HepG2 (cell line): ENCODE results near the gene ZMYND10. TPM values are rescaled to one million over a fixed set of nuclear protein-coding genes. Genes with fewer than 3 reads are reported as not detected.

ENCODE experiments used
- ARNTL ChIP-seq: sonication (generic); formaldehyde crosslinking; IDR thresholded peaks from 2 replicates; pipeline ENCODE4 v1.4.0; 2020; ENCODE audit warnings: mild to moderate bottlenecking, missing genetic modification reagents
- DMAP1 ChIP-seq: IDR thresholded peaks from 2 replicates; pipeline ENCODE4 v1.6.1; 2016
- DR1 ChIP-seq: sonication (generic); formaldehyde crosslinking; IDR thresholded peaks from 2 replicates; pipeline ENCODE4 v1.8.0; 2021; ENCODE audit warnings: mild to moderate bottlenecking, missing genetic modification reagents, inconsistent platforms
- EEA1 ChIP-seq: sonication (generic); formaldehyde crosslinking; IDR thresholded peaks from 2 replicates; pipeline ENCODE4 v1.5.1; 2020; ENCODE audit warnings: mild to moderate bottlenecking, missing genetic modification reagents, borderline replicate concordance
- FOSL1 ChIP-seq: sonication (generic); formaldehyde crosslinking; IDR thresholded peaks from 2 replicates; pipeline ENCODE4 v1.9.0; 2021; ENCODE audit warnings: missing genetic modification reagents, borderline replicate concordance
- GABPB1 ChIP-seq: IDR thresholded peaks from 2 replicates; pipeline ENCODE4 v1.6.1; 2016; ENCODE audit warnings: mild to moderate bottlenecking, missing genetic modification reagents, moderate library complexity, missing compliant biosample characterization
- JDP2 ChIP-seq: sonication (generic); formaldehyde crosslinking; IDR thresholded peaks from 2 replicates; pipeline ENCODE4 v1.8.1; 2022; ENCODE audit warnings: missing genetic modification reagents, borderline replicate concordance
- KDM5B ChIP-seq: sonication (generic); formaldehyde crosslinking; IDR thresholded peaks from 2 replicates; pipeline ENCODE4 v1.4.0; 2020; ENCODE audit warnings: missing genetic modification reagents, mild to moderate bottlenecking, borderline replicate concordance
- MEIS1 ChIP-seq: sonication (generic); formaldehyde crosslinking; IDR thresholded peaks from 2 replicates; pipeline ENCODE4 v1.9.0; 2021; ENCODE audit warnings: mild to moderate bottlenecking, missing genetic modification reagents, moderate library complexity, borderline replicate concordance
- MXI1 ChIP-seq: IDR thresholded peaks from 3 replicates; pipeline ENCODE4 v1.6.1; 2012; ENCODE audit warnings: low read depth, low read length, inconsistent platforms, borderline replicate concordance
- NR3C1 ChIP-seq: sonication (generic); formaldehyde crosslinking; IDR thresholded peaks from 2 replicates; pipeline ENCODE4 v1.4.0; 2020; ENCODE audit warnings: missing genetic modification reagents
- RAD21 ChIP-seq: fragments of 450-650 bp; formaldehyde crosslinking; IDR thresholded peaks from 2 replicates; pipeline ENCODE4 v1.5.0; 2020; ENCODE audit warnings: mild to moderate bottlenecking
- ZBTB20 ChIP-seq: sonication (generic); formaldehyde crosslinking; IDR thresholded peaks from 2 replicates; pipeline ENCODE4 v1.8.1; 2023; ENCODE audit warnings: missing genetic modification reagents, low read depth, mild to moderate bottlenecking, borderline replicate concordance
- ZBTB7B ChIP-seq: sonication (generic); formaldehyde crosslinking; IDR thresholded peaks from 2 replicates; pipeline ENCODE4 v1.4.0; 2020; ENCODE audit warnings: missing genetic modification reagents
- ZC3H13 ChIP-seq: sonication (generic); formaldehyde crosslinking; IDR thresholded peaks from 2 replicates; pipeline ENCODE4 v1.8.1; 2023; ENCODE audit warnings: mild to moderate bottlenecking, missing genetic modification reagents, moderate library complexity
- ZNF205 ChIP-seq: IDR thresholded peaks from 2 replicates; pipeline ENCODE4 v1.6.1; 2018; ENCODE audit warnings: missing biosample characterization, missing genetic modification reagents
- ZNF253 ChIP-seq: sonication (generic); formaldehyde crosslinking; IDR thresholded peaks from 2 replicates; pipeline ENCODE4 v1.8.0; 2022; ENCODE audit warnings: mild to moderate bottlenecking, missing genetic modification reagents, borderline replicate concordance
- ZNF558 ChIP-seq: sonication (generic); formaldehyde crosslinking; IDR thresholded peaks from 2 replicates; pipeline ENCODE4 v1.9.0; 2022; ENCODE audit warnings: mild to moderate bottlenecking, missing genetic modification reagents, borderline replicate concordance
- ZNF577 ChIP-seq: sonication (generic); formaldehyde crosslinking; IDR thresholded peaks from 2 replicates; pipeline ENCODE4 v1.4.0; 2020; ENCODE audit warnings: mild to moderate bottlenecking, low read depth, missing genetic modification reagents, borderline replicate concordance
- ZNF672 ChIP-seq: sonication (generic); formaldehyde crosslinking; IDR thresholded peaks from 2 replicates; pipeline ENCODE4 v1.8.1; 2022; ENCODE audit warnings: missing genetic modification reagents
- ZNF678 ChIP-seq: sonication (generic); formaldehyde crosslinking; IDR thresholded peaks from 2 replicates; pipeline ENCODE4 v1.4.0; 2020; ENCODE audit warnings: mild to moderate bottlenecking, missing genetic modification reagents
- ZNF737 ChIP-seq: sonication (generic); formaldehyde crosslinking; IDR thresholded peaks from 2 replicates; pipeline ENCODE4 v1.5.0; 2020; ENCODE audit warnings: missing genetic modification reagents, mild to moderate bottlenecking, borderline replicate concordance
- ZNF768 ChIP-seq: sonication (generic); formaldehyde crosslinking; IDR thresholded peaks from 2 replicates; pipeline ENCODE4 v1.4.0; 2020; ENCODE audit warnings: missing genetic modification reagents
- polyA plus RNA-seq, 8 experiments: library from polyadenylated mRNA; depleted of rRNA in 3 of 8; stranded (reverse) in 7 of 8; unstranded in 1 of 8; fragments of >200 nt; fragmentation: Illumina TruSeq in 4 of 8; extraction: Trizol in 4 of 8; gene quantifications; 2 replicates each; pipeline versions ENCODE4 v1.2.1 to v1.2.3, GENCODE V29; 2011 to 2016; ENCODE audit warnings: low read depth in 4 of 8, missing spikeins in 1 of 8, mixed read lengths in 1 of 8; ENCODE audit not compliant: insufficient read depth in 1 of 8
- total RNA-seq, 5 experiments: library from RNA; depleted of rRNA; stranded (reverse); fragments of >200 nt; fragmentation: Illumina TruSeq; extraction: Trizol; gene quantifications; 2 replicates each; pipeline ENCODE4 v1.2.3, GENCODE V29; 2016; ENCODE audit warnings: low read depth in 1 of 5
- TF ChIP-seq, protein P1 (sequence below): sonication (generic); formaldehyde crosslinking; IDR thresholded peaks from 2 replicates; pipeline ENCODE4 v1.8.0; 2022; ENCODE audit warnings: missing genetic modification reagents, mild to moderate bottlenecking, inconsistent platforms, borderline replicate concordance
- TF ChIP-seq, protein P2 (sequence below): sonication (generic); formaldehyde crosslinking; IDR thresholded peaks from 2 replicates; pipeline ENCODE4 v1.5.0; 2020; ENCODE audit warnings: missing genetic modification reagents
- TF ChIP-seq, protein P3 (sequence below): fragments of 450-650 bp; IDR thresholded peaks from 2 replicates; pipeline ENCODE4 v1.6.1; 2016
- TF ChIP-seq, protein P4 (sequence below): sonication (generic); formaldehyde crosslinking; IDR thresholded peaks from 2 replicates; pipeline ENCODE4 v1.4.0; 2020; ENCODE audit warnings: missing genetic modification reagents

ZMYND10 gene
- total and polyA plus RNA-seq, 2 of the 13 experiments (the other 11 are each of a cell fraction or from before 2014, with no cell fraction given): 0.60 to 0.74 TPM

DNA sequence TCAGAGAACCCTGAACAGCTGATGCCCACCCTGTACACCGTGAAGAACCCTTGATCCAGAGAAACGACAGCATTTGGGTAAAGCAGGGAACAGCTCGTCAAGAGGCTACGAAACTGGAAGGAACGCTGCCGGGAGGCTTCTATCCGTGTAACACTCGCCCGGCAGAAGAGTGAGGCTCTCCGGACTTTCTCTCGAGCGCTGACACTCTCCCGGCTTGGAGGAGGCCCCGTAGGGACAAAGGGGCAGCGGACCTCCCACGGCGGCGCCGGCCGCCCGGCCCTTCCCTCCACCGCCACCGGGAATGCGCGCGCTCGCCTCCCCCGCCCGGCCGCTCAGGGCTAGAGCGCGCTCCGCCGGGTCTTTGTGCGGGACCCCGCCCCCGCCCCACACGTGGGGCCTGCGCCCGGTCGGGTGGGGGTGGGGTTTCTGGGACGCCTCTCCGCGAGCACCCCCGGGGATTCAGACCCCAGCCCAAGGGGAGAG, 24.6 kb downstream of the ZMYND10 start (continued):
- no peak for TF ChIP-seq JDP2
- peak; percentile 44; the same call in 1 of the 2 replicates for TF ChIP-seq RAD21 (CRISPR knock-in tag)
- no peak for TF ChIP-seq ZNF577 (CRISPR knock-in tag)
- TF ChIP-seq NR3C1 (CRISPR knock-in tag): no peak
- TF ChIP-seq ZNF672 (CRISPR knock-in tag): no peak
- TF ChIP-seq ZNF205 (CRISPR knock-in tag): no peak
- TF ChIP-seq, protein P1, sequence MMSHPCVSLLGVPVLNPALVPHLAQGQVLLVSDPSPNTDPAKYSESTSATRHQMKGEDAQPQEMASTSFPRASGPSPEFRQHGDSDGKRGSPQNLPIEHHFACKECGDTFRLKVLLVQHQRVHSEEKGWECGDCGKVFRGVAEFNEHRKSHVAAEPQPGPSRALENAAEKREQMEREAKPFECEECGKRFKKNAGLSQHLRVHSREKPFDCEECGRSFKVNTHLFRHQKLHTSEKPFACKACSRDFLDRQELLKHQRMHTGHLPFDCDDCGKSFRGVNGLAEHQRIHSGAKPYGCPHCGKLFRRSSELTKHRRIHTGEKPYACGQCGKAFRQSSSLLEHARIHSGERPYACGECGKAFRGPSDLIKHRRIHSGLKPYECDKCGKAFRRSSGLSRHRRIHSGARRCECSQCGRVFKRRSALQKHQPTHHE (CRISPR knock-in tag): 0 out of 2 replicates have a peak, but pooled peaks have one; percentile 9
- TF ChIP-seq FOSL1 (CRISPR knock-in tag): no peak
- TF ChIP-seq, protein P2, sequence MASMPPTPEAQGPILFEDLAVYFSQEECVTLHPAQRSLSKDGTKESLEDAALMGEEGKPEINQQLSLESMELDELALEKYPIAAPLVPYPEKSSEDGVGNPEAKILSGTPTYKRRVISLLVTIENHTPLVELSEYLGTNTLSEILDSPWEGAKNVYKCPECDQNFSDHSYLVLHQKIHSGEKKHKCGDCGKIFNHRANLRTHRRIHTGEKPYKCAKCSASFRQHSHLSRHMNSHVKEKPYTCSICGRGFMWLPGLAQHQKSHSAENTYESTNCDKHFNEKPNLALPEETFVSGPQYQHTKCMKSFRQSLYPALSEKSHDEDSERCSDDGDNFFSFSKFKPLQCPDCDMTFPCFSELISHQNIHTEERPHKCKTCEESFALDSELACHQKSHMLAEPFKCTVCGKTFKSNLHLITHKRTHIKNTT (CRISPR knock-in tag): no peak
- TF ChIP-seq, protein P3, sequence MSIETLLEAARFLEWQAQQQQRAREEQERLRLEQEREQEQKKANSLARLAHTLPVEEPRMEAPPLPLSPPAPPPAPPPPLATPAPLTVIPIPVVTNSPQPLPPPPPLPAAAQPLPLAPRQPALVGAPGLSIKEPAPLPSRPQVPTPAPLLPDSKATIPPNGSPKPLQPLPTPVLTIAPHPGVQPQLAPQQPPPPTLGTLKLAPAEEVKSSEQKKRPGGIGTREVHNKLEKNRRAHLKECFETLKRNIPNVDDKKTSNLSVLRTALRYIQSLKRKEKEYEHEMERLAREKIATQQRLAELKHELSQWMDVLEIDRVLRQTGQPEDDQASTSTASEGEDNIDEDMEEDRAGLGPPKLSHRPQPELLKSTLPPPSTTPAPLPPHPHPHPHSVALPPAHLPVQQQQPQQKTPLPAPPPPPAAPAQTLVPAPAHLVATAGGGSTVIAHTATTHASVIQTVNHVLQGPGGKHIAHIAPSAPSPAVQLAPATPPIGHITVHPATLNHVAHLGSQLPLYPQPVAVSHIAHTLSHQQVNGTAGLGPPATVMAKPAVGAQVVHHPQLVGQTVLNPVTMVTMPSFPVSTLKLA: peak; percentile 50; the same call in 1 of the 2 replicates
- TF ChIP-seq MEIS1 (CRISPR knock-in tag): no peak
- no peak for TF ChIP-seq ZNF737 (CRISPR knock-in tag)
- TF ChIP-seq DR1 (CRISPR knock-in tag): no peak
- peak; percentile 97 for TF ChIP-seq MXI1
- TF ChIP-seq ZC3H13 (CRISPR knock-in tag): no peak
- TF ChIP-seq GABPB1 (CRISPR knock-in tag): peak; percentile 38; the same call in 1 of the 2 replicates
- TF ChIP-seq ZBTB7B (CRISPR knock-in tag): 0 out of 2 replicates have a peak, but pooled peaks have one; percentile 15
- no peak for TF ChIP-seq ZNF253 (CRISPR knock-in tag)
- no peak; the same call in 1 of the 2 replicates for TF ChIP-seq DMAP1
- peak; percentile 19; the same call in 1 of the 2 replicates for TF ChIP-seq KDM5B
- TF ChIP-seq ARNTL (CRISPR knock-in tag): peak; percentile 51
- TF ChIP-seq, protein P4, sequence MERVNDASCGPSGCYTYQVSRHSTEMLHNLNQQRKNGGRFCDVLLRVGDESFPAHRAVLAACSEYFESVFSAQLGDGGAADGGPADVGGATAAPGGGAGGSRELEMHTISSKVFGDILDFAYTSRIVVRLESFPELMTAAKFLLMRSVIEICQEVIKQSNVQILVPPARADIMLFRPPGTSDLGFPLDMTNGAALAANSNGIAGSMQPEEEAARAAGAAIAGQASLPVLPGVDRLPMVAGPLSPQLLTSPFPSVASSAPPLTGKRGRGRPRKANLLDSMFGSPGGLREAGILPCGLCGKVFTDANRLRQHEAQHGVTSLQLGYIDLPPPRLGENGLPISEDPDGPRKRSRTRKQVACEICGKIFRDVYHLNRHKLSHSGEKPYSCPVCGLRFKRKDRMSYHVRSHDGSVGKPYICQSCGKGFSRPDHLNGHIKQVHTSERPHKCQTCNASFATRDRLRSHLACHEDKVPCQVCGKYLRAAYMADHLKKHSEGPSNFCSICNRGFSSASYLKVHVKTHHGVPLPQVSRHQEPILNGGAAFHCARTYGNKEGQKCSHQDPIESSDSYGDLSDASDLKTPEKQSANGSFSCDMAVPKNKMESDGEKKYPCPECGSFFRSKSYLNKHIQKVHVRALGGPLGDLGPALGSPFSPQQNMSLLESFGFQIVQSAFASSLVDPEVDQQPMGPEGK (CRISPR knock-in tag): peak; percentile 82
- TF ChIP-seq EEA1 (CRISPR knock-in tag): no peak
- TF ChIP-seq ZNF678: 0 out of 2 replicates have a peak, but pooled peaks have one; percentile 20
- no peak for TF ChIP-seq ZNF768 (CRISPR knock-in tag)
- TF ChIP-seq ZBTB20 (CRISPR knock-in tag): no peak
- no peak for TF ChIP-seq ZNF558 (CRISPR knock-in tag)
